Activated CD4-positive, alpha-beta memory T cell treated with anti-CD3 and anti-CD28 coated beads for 36 hours (primary cell): ENCODE measurements around the gene CDC42EP3. TPM values are rescaled to one million over a fixed set of nuclear protein-coding genes. Genes with fewer than 3 reads are reported as not detected.

Source experiments
- CTCF ChIA-PET: fragments of 350-600 bp; sonication (Branson Sonifier 250); formaldehyde crosslinking; loops from one replicate; lab custom pipeline; 2021; ENCODE audit warnings: antibody characterized with exemption, inconsistent platforms; lab: Charles Lee
- POLR2A ChIA-PET: fragments of 350-600 bp; sonication (Branson Sonifier 250); formaldehyde crosslinking; loops from one replicate; lab custom pipeline; 2021; ENCODE audit warnings: antibody characterized with exemption; lab: Charles Lee
- DNase-seq: peaks from one replicate; pipeline ENCODE4 v3.0.0-alpha.2; 2020
- H3K27ac Mint-ChIP-seq: one replicate; pipeline ENCODE4 v1.8.0; 2021; ENCODE audit warnings: mixed read lengths
- H3K27me3 Mint-ChIP-seq: one replicate; pipeline ENCODE4 v1.8.0; 2021; ENCODE audit warnings: mixed read lengths
- H3K36me3 Mint-ChIP-seq: one replicate; pipeline ENCODE4 v1.8.0; 2021; ENCODE audit warnings: mixed read lengths
- H3K4me1 Mint-ChIP-seq: one replicate; pipeline ENCODE4 v1.8.0; 2021; ENCODE audit warnings: low read depth, mixed read lengths
- H3K4me3 Mint-ChIP-seq: one replicate; pipeline ENCODE4 v1.8.0; 2021; ENCODE audit warnings: mild to moderate bottlenecking, mixed read lengths
- H3K9me3 Mint-ChIP-seq: one replicate; pipeline ENCODE4 v1.8.0; 2021; ENCODE audit warnings: mixed read lengths
- intact Hi-C: fragments of 100-400 bp; cut with micrococcal nuclease; formaldehyde crosslinking; loops from one replicate; pipeline ENCODE4 v1.15.1; 2023
- total RNA-seq, 2 experiments: library from RNA; stranded (reverse); gene quantifications; one replicate each; pipeline ENCODE4 v1.2.3, GENCODE V29; 2021

Gene CDC42EP3
- total RNA-seq, 2 experiments from 2014 or later: 24.0 to 24.8 TPM

DNA sequence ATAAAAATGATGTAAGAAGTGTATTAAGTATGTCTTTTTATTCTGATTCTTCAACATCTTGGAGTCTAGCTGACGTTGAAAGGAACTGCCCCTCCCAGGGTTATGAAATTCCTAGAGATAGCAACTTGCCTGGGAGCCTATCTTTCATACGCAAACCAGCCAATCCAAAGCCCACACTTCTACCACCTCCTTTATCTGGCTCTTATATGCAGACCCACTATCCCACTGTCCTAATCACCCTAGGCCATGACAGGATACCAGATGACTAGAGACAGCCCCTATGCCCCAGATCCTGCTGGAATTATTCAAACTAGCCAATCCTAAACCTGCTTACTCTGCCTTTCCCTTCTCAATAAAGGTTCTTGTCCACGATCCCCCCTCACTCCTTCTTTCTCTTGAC is 11.8 kb upstream of the CDC42EP3 start:
- Mint-ChIP-seq H3K4me3 (no peak overlapping the region), H3K9me3 (no peaks in the 10 kb centered on the region), H3K4me1 (peaks cover 35% of the 10 kb centered on the region), H3K27me3 (no peaks in the 10 kb centered on the region), H3K36me3 (no peaks in the 10 kb centered on the region), H3K27ac (peak overlapping the region; percentile 85)
- POLR2A ChIA-PET: interaction anchor here (1.0 to 1.2 kb wide), 2 partner anchors 11 to 13 kb away, joined by 3 to 4 read pairs; no protein-coding TSS in a partner anchor
- CTCF ChIA-PET: interaction anchor here (1.0 kb wide), 2 partner anchors 26 to 194 kb away, joined by 3 to 4 read pairs; no protein-coding TSS in a partner anchor
- DNase-seq: no peak
- intact Hi-C loops: loop anchor here (5.0 to 10.0 kb wide), 2 partner anchors 189 to 1218 kb away; no protein-coding TSS in a partner anchor

DNA sequence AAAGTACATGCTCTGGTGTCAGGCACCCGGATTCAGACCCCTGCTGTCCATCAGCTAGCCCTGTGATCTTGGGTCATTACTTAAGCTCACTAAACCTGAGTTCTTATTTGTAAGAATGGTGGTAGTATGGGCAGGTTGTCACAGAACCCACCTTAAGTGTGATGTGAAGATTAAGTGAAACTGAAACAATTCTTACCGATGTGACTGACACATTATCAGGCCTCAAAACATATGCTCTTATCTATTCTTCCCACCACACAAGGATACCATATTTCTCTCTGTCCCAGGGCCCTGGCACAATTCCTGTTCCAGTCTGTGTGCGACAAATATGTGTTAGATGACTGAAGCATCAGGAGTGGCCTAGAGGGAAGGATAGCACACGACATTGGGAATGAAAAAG is 11.0 kb upstream of the CDC42EP3 start:
- ChIA-PET CTCF (no interaction called here), POLR2A (no interaction called here)
- H3K4me3 Mint-ChIP-seq: no peak overlapping the region

DNA sequence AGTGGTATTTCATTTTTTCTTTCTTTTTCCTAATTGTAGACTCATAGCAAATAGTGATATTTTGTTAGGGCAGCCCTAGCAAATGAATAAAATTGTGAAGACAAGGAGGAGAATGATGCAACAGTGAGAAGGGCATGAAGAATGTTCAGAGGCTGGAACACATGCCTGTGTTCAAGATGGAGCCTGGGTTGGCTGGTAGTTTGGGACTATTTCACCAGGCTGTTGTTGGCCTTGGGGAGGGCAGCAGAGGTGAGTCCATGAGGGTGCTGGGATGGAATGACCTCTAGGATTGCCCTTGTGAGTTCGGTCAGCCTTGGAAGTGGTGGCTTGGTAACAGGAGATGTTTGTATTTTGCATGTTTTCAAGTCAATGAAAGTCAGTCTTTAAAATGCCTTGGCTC is 10.1 kb upstream of the CDC42EP3 start:
- no peak for DNase-seq
- Mint-ChIP-seq H3K36me3 (no peaks in the 10 kb centered on the region), H3K27me3 (no peaks in the 10 kb centered on the region), H3K4me3 (no peak overlapping the region), H3K9me3 (no peaks in the 10 kb centered on the region), H3K4me1 (peaks cover 30% of the 10 kb centered on the region), H3K27ac (no peak overlapping the region)
- intact Hi-C loops: loop anchor here (5.0 to 10.0 kb wide), 2 partner anchors 191 to 1217 kb away; no protein-coding TSS in a partner anchor
- CTCF ChIA-PET: interaction anchor here (1.5 kb wide), 1 partner anchor 9 kb away, joined by 3 read pairs; no protein-coding TSS in a partner anchor
- POLR2A ChIA-PET: no interaction called here

More for the DNA sequence above, 11.0 kb upstream of the CDC42EP3 start:
- H3K4me1 Mint-ChIP-seq: peaks cover 34% of the 10 kb centered on the region
- H3K27ac Mint-ChIP-seq: no peak overlapping the region
- H3K36me3 Mint-ChIP-seq: no peaks in the 10 kb centered on the region
- intact Hi-C loops: loop anchor here (5.0 to 10.0 kb wide), 2 partner anchors 190 to 1218 kb away; no protein-coding TSS in a partner anchor
- no peak for DNase-seq
- no peaks in the 10 kb centered on the region for H3K27me3 Mint-ChIP-seq
- H3K9me3 Mint-ChIP-seq: no peaks in the 10 kb centered on the region

DNA sequence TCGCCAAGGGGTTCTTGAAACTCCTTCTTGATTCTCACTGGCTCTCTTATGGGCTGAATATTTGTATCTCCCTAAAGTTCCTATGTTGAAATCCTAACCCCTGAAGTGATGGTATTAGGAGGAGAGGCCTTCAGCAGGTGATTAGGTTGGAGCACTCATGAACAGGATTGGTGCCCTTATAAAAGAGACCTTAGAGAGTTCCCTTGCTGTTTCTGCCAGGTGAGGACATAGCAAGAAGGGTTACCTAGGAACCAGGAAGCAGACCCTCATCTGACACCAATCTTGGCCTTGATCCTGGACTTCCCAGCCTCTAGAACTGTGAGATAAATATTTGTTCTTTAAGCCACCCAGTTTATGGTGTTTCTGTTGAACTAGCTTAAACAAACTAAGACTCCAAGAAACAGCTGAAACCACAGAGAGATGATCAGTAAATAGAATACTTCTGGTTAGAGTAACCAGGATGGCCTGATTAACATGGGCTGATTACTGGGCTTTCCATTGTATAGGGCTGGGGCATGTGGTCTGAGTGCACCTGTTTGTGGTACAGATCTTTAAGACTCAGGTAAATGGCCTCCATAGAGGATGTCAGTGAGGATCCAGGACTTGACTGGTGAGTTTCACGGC is 7.7 kb upstream of the CDC42EP3 start:
- Mint-ChIP-seq H3K36me3 (no peaks in the 10 kb centered on the region), H3K4me1 (peaks cover 26% of the 10 kb centered on the region), H3K9me3 (no peaks in the 10 kb centered on the region), H3K27ac (no peak overlapping the region), H3K4me3 (no peak overlapping the region), H3K27me3 (no peaks in the 10 kb centered on the region)
- no peak for DNase-seq
- ChIA-PET POLR2A (no interaction called here), CTCF (no interaction called here)
- intact Hi-C loops: no loop called here

DNA sequence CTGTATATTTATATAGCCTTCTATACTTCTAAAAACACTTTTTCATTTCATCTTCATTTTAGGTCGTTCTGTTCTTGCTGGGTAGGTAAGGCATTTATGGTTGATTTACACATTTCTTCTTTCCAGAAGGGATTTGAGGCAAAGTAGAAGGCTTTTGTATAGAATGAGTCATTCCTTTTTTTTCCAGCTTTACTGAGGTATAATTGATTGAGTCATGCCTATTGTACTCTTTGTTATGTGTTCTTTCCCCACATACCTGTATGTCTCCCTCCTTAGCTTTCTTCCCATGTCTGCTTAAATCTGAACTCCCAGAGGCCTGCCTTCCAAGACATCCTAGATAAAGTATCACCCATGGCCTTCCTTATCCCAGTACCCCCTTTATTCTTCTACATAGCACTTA is 4.8 kb upstream of the CDC42EP3 start:
- Mint-ChIP-seq H3K27ac (no peak overlapping the region), H3K4me1 (peaks cover 13% of the 10 kb centered on the region), H3K9me3 (no peaks in the 10 kb centered on the region), H3K4me3 (no peak overlapping the region), H3K36me3 (no peaks in the 10 kb centered on the region), H3K27me3 (no peaks in the 10 kb centered on the region)
- ChIA-PET CTCF (interaction anchor here (0.7 kb wide), 1 partner anchor 60 kb away, joined by 4 read pairs; no protein-coding TSS in a partner anchor), POLR2A (no interaction called here)
- intact Hi-C loops: no loop called here
- DNase-seq: no peak

DNA sequence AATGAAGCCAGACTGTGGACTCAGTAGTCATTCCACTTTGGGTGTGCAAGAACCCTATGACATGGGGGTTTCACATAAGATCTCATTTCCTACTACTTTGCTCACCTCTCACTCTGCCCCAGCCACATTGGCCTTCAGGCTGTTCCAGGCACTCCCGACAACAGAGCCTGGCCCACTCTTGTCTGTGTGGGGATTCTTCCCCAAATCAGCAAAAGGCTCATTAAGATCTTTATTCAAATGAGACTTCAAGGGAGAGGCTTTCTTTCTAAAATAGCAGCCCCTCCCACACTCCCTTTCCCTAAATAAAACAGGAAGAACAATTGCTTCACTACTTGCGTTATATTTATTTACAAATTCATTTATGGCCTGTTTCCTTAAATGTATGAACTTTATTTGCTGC is 3.5 kb upstream of the CDC42EP3 start:
- H3K4me3 Mint-ChIP-seq: no peak overlapping the region
- intact Hi-C loops: loop anchor here (5.0 kb wide), 4 partner anchors 37 to 283 kb away; no protein-coding TSS in a partner anchor
- H3K36me3 Mint-ChIP-seq: peaks cover 11% of the 10 kb centered on the region
- DNase-seq: no peak
- ChIA-PET CTCF (no interaction called here), POLR2A (no interaction called here)
- peaks cover 16% of the 10 kb centered on the region for H3K4me1 Mint-ChIP-seq
- H3K27me3 Mint-ChIP-seq: no peaks in the 10 kb centered on the region
- H3K27ac Mint-ChIP-seq: no peak overlapping the region
- H3K9me3 Mint-ChIP-seq: no peaks in the 10 kb centered on the region

DNA sequence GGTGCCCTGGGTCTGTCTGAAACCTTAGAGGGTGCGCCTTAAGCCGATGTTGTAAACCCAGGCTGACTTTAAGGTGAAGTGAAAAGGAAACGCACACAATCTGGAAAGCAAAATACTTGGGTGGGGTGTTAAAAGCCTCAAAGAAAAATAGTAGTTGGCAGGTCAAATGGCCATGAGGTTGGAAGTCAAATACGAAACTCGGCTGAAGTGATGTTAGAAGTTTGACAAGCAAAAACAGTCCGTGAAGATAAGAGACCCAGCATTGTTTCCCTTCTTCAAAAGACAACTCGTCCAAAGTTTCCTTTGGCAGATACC is 1.4 kb upstream of the CDC42EP3 start:
- intact Hi-C loops: loop anchor here (1.0 to 5.0 kb wide), 5 partner anchors 11 to 281 kb away; no protein-coding TSS in a partner anchor
- no peaks in the 10 kb centered on the region for H3K27me3 Mint-ChIP-seq
- CTCF ChIA-PET: interaction anchor here (0.9 to 3.8 kb wide), 6 partner anchors 8 to 258 kb away, joined by 3 to 18 read pairs (median 5); no protein-coding TSS in a partner anchor
- H3K36me3 Mint-ChIP-seq: peaks cover 12% of the 10 kb centered on the region
- peak overlapping the region; percentile 76 for H3K27ac Mint-ChIP-seq
- H3K4me1 Mint-ChIP-seq: peaks cover 35% of the 10 kb centered on the region
- POLR2A ChIA-PET: interaction anchor here (0.8 to 1.6 kb wide), 4 partner anchors 24 to 200 kb away, joined by 3 to 7 read pairs (median 5); no protein-coding TSS in a partner anchor
- H3K9me3 Mint-ChIP-seq: no peaks in the 10 kb centered on the region
- peak overlapping the region; percentile 95 for H3K4me3 Mint-ChIP-seq
- DNase-seq: no peak

DNA sequence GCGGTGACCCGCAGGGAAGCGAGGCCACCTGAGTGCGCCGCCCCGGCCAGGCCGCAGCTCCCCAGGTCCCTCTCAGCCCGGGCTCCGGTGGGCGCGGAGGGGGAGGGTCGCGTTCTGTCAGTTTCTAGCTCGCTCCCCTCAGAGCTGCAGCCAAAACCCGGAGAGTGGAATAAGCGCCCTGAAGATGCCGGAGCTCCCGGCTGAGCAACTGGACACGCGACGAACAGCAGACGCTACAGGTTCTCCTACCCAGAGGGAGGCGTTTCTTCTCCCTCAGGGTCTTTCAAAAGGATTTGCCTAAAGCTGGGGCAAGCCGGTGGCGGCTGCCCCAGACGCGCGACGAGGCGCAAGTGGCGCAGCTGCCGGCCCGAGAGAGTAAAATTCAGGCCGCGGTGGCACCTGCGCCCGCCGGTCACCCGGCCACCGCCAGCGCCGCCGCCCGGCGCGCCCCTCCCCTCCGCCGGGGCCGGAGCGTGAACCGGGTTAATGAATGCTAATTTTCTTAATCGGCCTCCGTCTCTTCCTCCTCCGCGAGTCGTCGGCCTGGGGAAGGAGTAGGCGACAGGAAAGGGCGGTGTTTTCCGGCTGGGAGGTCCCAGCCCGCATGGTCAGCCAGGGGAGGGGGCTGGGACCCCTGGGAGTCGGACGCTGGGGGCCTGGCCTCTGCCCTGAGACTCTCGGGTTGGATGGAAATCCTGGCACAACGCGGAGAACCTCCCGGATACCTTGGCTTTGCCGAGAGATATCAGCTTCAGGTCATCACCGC is 845 bp upstream of the CDC42EP3 start:
- H3K27me3 Mint-ChIP-seq: no peaks in the 10 kb centered on the region
- peak overlapping the region; percentile 80 for H3K27ac Mint-ChIP-seq
- intact Hi-C loops: loop anchor here (1.0 to 5.0 kb wide), 5 partner anchors 12 to 280 kb away; no protein-coding TSS in a partner anchor
- POLR2A ChIA-PET: interaction anchor here (0.6 to 1.6 kb wide), 9 partner anchors 12 to 200 kb away, joined by 3 to 7 read pairs (median 4); no protein-coding TSS in a partner anchor
- H3K36me3 Mint-ChIP-seq: peaks cover 12% of the 10 kb centered on the region
- H3K4me3 Mint-ChIP-seq: peak overlapping the region; percentile 95
- peaks cover 39% of the 10 kb centered on the region for H3K4me1 Mint-ChIP-seq
- H3K9me3 Mint-ChIP-seq: no peaks in the 10 kb centered on the region
- DNase-seq: peak; percentile 78
- CTCF ChIA-PET: interaction anchor here (0.9 to 3.8 kb wide), 7 partner anchors 9 to 257 kb away, joined by 3 to 18 read pairs (median 4); no protein-coding TSS in a partner anchor

DNA sequence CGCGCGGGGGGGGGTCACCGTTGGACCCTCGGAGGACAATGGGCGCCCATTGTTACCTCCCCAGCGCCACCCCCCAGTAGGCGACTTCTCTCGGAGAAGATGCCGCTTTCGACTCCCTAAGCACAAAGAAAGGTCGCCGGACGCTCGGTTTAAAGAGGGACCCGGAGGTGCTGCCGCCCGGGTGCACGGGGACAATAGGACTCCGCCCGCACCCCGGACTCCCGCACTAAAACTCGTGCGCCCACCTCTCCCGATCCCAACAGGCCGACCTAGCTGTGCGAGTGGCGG is 318 bp upstream of the CDC42EP3 start:
- Mint-ChIP-seq H3K27ac (peak overlapping the region; percentile 80), H3K4me3 (peak overlapping the region; percentile 95), H3K4me1 (peaks cover 44% of the 10 kb centered on the region), H3K9me3 (no peaks in the 10 kb centered on the region), H3K27me3 (no peaks in the 10 kb centered on the region), H3K36me3 (peaks cover 12% of the 10 kb centered on the region)
- ChIA-PET CTCF (interaction anchor here (0.9 to 3.8 kb wide), 6 partner anchors 9 to 257 kb away, joined by 3 to 18 read pairs (median 5); no protein-coding TSS in a partner anchor), POLR2A (interaction anchor here (0.6 to 1.6 kb wide), 8 partner anchors 11 to 46 kb away, joined by 3 to 7 read pairs (median 4); no protein-coding TSS in a partner anchor)
- intact Hi-C loops: loop anchor here (1.0 to 5.0 kb wide), 7 partner anchors 13 to 279 kb away; no protein-coding TSS in a partner anchor
- no peak for DNase-seq

DNA sequence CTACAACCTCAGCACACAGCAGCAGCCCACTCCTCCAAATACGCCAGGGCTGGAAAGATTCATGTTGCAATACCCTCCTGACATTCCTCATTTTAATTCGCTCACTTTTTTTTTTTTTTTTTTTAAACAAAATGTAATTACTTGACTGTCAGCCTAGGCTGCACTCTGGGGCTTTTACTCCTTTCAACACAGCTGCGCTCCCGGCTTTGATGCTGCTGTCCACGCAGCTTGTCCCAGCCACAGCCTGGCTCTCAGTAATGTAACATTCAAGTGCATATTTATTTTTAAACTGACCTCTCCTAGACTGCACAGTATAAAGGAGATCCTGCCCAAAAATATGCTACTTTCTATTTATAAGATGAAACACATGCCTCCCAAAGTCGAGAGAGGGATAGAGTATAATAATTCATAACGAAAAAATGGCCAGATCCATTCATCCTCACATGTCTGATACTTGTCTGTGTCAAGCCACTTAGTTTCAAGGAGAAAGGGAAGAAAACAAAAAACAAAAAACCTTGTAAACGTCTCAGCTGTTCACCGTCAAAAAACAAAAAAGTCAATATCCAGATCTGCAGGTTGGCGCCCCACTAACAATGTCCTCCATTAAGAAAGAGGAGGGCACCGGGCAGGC is 949 bp downstream of the CDC42EP3 start:
- H3K4me3 Mint-ChIP-seq: peak overlapping the region; percentile 95
- POLR2A ChIA-PET: interaction anchor here (0.6 to 2.2 kb wide), 15 partner anchors 13 to 207 kb away, joined by 3 to 13 read pairs (median 3); no protein-coding TSS in a partner anchor
- CTCF ChIA-PET: interaction anchor here (0.7 to 3.8 kb wide), 8 partner anchors 14 to 275 kb away, joined by 3 to 18 read pairs (median 4); partner anchors contain the start of gene RMDN2
- no peak for DNase-seq
- no peaks in the 10 kb centered on the region for H3K27me3 Mint-ChIP-seq
- H3K9me3 Mint-ChIP-seq: no peaks in the 10 kb centered on the region
- peaks cover 47% of the 10 kb centered on the region for H3K4me1 Mint-ChIP-seq
- H3K27ac Mint-ChIP-seq: peak overlapping the region; percentile 91
- H3K36me3 Mint-ChIP-seq: peaks cover 13% of the 10 kb centered on the region
- intact Hi-C loops: loop anchor here (1.0 to 5.0 kb wide), 7 partner anchors 22 to 278 kb away; no protein-coding TSS in a partner anchor

DNA sequence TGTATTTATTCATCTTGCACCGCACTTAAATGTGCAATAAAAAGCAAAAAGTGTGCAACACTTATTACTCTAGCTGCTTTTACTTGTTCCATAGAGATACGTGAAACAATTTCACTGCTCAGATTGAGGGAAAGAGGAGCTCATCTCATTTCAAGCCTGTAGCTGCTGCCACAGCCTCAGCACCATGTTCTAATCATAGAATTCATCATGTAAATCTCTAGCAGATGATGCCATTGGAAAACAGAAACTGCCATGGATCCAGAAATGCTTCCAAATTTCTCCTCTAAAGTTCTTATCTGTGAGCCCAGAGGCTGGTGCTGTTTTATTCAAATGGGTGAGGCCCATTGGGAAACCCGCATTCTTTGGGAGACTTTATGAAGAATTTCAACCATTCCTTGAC is 2.0 kb downstream of the CDC42EP3 start:
- Mint-ChIP-seq H3K27ac (peak overlapping the region; percentile 91), H3K4me3 (peak overlapping the region; percentile 95), H3K9me3 (no peaks in the 10 kb centered on the region), H3K27me3 (no peaks in the 10 kb centered on the region), H3K4me1 (peaks cover 53% of the 10 kb centered on the region), H3K36me3 (peaks cover 13% of the 10 kb centered on the region)
- ChIA-PET CTCF (interaction anchor here (0.6 to 3.8 kb wide), 3 partner anchors 164 to 255 kb away, joined by 3 to 18 read pairs (median 11); no protein-coding TSS in a partner anchor), POLR2A (interaction anchor here (0.7 to 2.2 kb wide), 8 partner anchors 13 to 169 kb away, joined by 3 to 13 read pairs (median 4); no protein-coding TSS in a partner anchor)
- DNase-seq: no peak
- intact Hi-C loops: no loop called here
